HL-60/S4 treated with retinoic acid at 250 ng/mL for 4 days and 3 days (cell line): Measurements from ENCODE around the gene MALAT1.

Experiments used
- in situ Hi-C: fragments of 300-500 bp; cut with MboI; formaldehyde crosslinking; loops from 2 replicates; pipeline ENCODE4 v1.7.0; 2022; ENCODE audit warnings: low sequenced_read_pairs

The MALAT1 gene

DNA sequence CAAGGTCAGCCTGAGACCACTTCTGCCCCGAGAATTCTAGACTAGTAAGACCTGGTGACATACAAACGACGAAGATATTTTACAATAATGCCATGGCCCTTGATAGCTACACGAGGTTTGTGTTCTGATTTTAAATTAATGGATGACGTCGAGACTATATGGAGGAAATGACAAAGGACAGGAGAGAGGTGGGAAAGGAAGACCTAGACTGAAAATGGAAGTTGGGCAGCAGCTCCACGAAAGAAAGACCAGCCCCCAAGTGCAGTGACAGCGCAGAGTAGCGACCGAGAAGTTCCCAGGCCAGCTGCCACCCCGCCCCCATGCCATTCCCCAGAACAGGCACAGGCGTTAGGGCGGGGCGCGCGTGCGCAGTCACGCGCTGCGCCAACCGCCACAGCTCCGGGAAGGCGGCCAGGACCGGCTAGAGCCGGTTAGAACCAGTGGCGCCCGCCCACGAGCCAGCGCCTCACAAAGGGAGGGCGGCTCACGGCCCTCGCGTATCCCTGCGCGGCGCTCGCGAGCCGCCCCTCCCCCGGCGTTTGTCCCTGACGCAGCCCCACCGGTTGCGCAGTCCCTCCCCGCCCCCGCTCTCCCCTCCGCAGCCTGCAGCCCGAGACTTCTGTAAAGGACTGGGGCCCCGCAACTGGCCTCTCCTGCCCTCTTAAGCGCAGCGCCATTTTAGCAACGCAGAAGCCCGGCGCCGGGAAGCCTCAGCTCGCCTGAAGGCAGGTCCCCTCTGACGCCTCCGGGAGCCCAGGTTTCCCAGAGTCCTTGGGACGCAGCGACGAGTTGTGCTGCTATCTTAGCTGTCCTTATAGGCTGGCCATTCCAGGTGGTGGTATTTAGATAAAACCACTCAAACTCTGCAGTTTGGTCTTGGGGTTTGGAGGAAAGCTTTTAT is 1.5 kb upstream of the MALAT1 start:
- in situ Hi-C loops, result no loop called here

DNA sequence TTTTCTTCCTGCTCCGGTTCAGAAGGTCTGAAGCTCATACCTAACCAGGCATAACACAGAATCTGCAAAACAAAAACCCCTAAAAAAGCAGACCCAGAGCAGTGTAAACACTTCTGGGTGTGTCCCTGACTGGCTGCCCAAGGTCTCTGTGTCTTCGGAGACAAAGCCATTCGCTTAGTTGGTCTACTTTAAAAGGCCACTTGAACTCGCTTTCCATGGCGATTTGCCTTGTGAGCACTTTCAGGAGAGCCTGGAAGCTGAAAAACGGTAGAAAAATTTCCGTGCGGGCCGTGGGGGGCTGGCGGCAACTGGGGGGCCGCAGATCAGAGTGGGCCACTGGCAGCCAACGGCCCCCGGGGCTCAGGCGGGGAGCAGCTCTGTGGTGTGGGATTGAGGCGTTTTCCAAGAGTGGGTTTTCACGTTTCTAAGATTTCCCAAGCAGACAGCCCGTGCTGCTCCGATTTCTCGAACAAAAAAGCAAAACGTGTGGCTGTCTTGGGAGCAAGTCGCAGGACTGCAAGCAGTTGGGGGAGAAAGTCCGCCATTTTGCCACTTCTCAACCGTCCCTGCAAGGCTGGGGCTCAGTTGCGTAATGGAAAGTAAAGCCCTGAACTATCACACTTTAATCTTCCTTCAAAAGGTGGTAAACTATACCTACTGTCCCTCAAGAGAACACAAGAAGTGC is 661 bp upstream of the MALAT1 start:
- in situ Hi-C loops, result no loop called here

DNA sequence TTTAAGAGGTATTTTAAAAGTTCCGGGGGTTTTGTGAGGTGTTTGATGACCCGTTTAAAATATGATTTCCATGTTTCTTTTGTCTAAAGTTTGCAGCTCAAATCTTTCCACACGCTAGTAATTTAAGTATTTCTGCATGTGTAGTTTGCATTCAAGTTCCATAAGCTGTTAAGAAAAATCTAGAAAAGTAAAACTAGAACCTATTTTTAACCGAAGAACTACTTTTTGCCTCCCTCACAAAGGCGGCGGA is 193 bp upstream of the MALAT1 start:
- in situ Hi-C loops, result no loop called here

DNA sequence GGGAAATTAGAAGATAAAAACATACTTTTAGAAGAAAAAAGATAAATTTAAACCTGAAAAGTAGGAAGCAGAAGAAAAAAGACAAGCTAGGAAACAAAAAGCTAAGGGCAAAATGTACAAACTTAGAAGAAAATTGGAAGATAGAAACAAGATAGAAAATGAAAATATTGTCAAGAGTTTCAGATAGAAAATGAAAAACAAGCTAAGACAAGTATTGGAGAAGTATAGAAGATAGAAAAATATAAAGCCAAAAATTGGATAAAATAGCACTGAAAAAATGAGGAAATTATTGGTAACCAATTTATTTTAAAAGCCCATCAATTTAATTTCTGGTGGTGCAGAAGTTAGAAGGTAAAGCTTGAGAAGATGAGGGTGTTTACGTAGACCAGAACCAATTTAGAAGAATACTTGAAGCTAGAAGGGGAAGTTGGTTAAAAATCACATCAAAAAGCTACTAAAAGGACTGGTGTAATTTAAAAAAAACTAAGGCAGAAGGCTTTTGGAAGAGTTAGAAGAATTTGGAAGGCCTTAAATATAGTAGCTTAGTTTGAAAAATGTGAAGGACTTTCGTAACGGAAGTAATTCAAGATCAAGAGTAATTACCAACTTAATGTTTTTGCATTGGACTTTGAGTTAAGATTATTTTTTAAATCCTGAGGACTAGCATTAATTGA is 1.0 kb downstream of the MALAT1 start:
- in situ Hi-C loops, result loop anchor here (10.0 kb wide), 1 partner anchor 125 kb away; no protein-coding TSS in a partner anchor

DNA sequence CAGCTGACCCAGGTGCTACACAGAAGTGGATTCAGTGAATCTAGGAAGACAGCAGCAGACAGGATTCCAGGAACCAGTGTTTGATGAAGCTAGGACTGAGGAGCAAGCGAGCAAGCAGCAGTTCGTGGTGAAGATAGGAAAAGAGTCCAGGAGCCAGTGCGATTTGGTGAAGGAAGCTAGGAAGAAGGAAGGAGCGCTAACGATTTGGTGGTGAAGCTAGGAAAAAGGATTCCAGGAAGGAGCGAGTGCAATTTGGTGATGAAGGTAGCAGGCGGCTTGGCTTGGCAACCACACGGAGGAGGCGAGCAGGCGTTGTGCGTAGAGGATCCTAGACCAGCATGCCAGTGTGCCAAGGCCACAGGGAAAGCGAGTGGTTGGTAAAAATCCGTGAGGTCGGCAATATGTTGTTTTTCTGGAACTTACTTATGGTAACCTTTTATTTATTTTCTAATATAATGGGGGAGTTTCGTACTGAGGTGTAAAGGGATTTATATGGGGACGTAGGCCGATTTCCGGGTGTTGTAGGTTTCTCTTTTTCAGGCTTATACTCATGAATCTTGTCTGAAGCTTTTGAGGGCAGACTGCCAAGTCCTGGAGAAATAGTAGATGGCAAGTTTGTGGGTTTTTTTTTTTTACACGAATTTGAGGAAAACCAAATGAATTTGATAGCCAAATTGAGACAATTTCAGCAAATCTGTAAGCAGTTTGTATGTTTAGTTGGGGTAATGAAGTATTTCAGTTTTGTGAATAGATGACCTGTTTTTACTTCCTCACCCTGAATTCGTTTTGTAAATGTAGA is 1.7 kb downstream of the MALAT1 start:
- in situ Hi-C loops, result loop anchor here (10.0 kb wide), 1 partner anchor 126 kb away; no protein-coding TSS in a partner anchor

DNA sequence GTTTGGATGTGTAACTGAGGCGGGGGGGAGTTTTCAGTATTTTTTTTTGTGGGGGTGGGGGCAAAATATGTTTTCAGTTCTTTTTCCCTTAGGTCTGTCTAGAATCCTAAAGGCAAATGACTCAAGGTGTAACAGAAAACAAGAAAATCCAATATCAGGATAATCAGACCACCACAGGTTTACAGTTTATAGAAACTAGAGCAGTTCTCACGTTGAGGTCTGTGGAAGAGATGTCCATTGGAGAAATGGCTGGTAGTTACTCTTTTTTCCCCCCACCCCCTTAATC is 2.3 kb downstream of the MALAT1 start:
- in situ Hi-C loops, result loop anchor here (10.0 kb wide), 1 partner anchor 126 kb away; no protein-coding TSS in a partner anchor

DNA sequence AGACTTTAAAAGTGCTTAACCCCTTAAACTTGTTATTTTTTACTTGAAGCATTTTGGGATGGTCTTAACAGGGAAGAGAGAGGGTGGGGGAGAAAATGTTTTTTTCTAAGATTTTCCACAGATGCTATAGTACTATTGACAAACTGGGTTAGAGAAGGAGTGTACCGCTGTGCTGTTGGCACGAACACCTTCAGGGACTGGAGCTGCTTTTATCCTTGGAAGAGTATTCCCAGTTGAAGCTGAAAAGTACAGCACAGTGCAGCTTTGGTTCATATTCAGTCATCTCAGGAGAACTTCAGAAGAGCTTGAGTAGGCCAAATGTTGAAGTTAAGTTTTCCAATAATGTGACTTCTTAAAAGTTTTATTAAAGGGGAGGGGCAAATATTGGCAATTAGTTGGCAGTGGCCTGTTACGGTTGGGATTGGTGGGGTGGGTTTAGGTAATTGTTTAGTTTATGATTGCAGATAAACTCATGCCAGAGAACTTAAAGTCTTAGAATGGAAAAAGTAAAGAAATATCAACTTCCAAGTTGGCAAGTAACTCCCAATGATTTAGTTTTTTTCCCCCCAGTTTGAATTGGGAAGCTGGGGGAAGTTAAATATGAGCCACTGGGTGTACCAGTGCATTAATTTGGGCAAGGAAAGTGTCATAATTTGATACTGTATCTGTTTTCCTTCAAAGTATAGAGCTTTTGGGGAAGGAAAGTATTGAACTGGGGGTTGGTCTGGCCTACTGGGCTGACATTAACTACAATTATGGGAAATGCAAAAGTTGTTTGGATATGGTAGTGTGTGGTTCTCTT is 2.8 kb downstream of the MALAT1 start:
- in situ Hi-C loops, result loop anchor here (10.0 kb wide), 1 partner anchor 127 kb away; no protein-coding TSS in a partner anchor

DNA sequence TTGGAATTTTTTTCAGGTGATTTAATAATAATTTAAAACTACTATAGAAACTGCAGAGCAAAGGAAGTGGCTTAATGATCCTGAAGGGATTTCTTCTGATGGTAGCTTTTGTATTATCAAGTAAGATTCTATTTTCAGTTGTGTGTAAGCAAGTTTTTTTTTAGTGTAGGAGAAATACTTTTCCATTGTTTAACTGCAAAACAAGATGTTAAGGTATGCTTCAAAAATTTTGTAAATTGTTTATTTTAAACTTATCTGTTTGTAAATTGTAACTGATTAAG is 3.4 kb downstream of the MALAT1 start:
- in situ Hi-C loops, result loop anchor here (10.0 kb wide), 1 partner anchor 127 kb away; no protein-coding TSS in a partner anchor

DNA sequence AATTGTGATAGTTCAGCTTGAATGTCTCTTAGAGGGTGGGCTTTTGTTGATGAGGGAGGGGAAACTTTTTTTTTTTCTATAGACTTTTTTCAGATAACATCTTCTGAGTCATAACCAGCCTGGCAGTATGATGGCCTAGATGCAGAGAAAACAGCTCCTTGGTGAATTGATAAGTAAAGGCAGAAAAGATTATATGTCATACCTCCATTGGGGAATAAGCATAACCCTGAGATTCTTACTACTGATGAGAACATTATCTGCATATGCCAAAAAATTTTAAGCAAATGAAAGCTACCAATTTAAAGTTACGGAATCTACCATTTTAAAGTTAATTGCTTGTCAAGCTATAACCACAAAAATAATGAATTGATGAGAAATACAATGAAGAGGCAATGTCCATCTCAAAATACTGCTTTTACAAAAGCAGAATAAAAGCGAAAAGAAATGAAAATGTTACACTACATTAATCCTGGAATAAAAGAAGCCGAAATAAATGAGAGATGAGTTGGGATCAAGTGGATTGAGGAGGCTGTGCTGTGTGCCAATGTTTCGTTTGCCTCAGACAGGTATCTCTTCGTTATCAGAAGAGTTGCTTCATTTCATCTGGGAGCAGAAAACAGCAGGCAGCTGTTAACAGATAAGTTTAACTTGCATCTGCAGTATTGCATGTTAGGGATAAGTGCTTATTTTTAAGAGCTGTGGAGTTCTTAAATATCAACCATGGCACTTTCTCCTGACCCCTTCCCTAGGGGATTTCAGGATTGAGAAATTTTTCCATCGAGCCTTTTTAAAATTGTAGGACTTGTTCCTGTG is 3.9 kb downstream of the MALAT1 start:
- in situ Hi-C loops, result loop anchor here (10.0 kb wide), 1 partner anchor 128 kb away; no protein-coding TSS in a partner anchor

DNA sequence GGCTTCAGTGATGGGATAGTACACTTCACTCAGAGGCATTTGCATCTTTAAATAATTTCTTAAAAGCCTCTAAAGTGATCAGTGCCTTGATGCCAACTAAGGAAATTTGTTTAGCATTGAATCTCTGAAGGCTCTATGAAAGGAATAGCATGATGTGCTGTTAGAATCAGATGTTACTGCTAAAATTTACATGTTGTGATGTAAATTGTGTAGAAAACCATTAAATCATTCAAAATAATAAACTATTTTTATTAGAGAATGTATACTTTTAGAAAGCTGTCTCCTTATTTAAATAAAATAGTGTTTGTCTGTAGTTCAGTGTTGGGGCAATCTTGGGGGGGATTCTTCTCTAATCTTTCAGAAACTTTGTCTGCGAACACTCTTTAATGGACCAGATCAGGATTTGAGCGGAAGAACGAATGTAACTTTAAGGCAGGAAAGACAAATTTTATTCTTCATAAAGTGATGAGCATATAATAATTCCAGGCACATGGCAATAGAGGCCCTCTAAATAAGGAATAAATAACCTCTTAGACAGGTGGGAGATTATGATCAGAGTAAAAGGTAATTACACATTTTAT is 4.6 kb downstream of the MALAT1 start:
- in situ Hi-C loops, result loop anchor here (10.0 kb wide), 1 partner anchor 129 kb away; no protein-coding TSS in a partner anchor

DNA sequence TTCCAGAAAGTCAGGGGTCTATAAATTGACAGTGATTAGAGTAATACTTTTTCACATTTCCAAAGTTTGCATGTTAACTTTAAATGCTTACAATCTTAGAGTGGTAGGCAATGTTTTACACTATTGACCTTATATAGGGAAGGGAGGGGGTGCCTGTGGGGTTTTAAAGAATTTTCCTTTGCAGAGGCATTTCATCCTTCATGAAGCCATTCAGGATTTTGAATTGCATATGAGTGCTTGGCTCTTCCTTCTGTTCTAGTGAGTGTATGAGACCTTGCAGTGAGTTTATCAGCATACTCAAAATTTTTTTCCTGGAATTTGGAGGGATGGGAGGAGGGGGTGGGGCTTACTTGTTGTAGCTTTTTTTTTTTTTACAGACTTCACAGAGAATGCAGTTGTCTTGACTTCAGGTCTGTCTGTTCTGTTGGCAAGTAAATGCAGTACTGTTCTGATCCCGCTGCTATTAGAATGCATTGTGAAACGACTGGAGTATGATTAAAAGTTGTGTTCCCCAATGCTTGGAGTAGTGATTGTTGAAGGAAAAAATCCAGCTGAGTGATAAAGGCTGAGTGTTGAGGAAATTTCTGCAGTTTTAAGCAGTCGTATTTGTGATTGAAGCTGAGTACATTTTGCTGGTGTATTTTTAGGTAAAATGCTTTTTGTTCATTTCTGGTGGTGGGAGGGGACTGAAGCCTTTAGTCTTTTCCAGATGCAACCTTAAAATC is 5.3 kb downstream of the MALAT1 start:
- in situ Hi-C loops, result loop anchor here (10.0 kb wide), 1 partner anchor 129 kb away; no protein-coding TSS in a partner anchor

DNA sequence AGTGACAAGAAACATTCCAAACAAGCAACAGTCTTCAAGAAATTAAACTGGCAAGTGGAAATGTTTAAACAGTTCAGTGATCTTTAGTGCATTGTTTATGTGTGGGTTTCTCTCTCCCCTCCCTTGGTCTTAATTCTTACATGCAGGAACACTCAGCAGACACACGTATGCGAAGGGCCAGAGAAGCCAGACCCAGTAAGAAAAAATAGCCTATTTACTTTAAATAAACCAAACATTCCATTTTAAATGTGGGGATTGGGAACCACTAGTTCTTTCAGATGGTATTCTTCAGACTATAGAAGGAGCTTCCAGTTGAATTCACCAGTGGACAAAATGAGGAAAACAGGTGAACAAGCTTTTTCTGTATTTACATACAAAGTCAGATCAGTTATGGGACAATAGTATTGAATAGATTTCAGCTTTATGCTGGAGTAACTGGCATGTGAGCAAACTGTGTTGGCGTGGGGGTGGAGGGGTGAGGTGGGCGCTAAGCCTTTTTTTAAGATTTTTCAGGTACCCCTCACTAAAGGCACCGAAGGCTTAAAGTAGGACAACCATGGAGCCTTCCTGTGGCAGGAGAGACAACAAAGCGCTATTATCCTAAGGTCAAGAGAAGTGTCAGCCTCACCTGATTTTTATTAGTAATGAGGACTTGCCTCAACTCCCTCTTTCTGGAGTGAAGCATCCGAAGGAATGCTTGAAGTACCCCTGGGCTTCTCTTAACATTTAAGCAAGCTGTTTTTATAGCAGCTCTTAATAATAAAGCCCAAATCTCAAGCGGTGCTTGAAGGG is 6.0 kb downstream of the MALAT1 start:
- in situ Hi-C loops, result loop anchor here (5.0 to 10.0 kb wide), 2 partner anchors 88 to 130 kb away; no protein-coding TSS in a partner anchor

DNA sequence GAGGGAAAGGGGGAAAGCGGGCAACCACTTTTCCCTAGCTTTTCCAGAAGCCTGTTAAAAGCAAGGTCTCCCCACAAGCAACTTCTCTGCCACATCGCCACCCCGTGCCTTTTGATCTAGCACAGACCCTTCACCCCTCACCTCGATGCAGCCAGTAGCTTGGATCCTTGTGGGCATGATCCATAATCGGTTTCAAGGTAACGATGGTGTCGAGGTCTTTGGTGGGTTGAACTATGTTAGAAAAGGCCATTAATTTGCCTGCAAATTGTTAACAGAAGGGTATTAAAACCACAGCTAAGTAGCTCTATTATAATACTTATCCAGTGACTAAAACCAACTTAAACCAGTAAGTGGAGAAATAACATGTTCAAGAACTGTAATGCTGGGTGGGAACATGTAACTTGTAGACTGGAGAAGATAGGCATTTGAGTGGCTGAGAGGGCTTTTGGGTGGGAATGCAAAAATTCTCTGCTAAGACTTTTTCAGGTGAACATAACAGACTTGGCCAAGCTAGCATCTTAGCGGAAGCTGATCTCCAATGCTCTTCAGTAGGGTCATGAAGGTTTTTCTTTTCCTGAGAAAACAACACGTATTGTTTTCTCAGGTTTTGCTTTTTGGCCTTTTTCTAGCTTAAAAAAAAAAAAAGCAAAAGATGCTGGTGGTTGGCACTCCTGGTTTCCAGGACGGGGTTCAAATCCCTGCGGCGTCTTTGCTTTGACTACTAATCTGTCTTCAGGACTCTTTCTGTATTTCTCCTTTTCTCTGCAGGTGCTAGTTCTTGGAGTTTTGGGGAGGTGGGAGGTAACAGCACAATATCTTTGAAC is 6.8 kb downstream of the MALAT1 start:
- in situ Hi-C loops, result loop anchor here (5.0 to 10.0 kb wide), 2 partner anchors 88 to 131 kb away; no protein-coding TSS in a partner anchor

DNA sequence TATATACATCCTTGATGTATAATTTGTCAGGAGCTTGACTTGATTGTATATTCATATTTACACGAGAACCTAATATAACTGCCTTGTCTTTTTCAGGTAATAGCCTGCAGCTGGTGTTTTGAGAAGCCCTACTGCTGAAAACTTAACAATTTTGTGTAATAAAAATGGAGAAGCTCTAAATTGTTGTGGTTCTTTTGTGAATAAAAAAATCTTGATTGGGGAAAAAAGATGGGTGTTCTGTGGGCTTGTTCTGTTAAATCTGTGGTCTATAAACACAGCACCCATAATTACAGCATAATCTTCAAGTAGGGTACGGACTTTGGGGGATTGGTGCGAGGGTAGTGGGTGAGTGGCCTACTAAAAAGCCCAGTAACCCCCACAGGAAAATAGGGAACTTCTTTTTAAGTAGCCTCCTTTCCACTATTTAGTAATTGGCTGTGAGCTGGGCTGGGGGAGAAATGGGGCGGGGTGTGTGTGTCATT is 7.5 kb downstream of the MALAT1 start:
- in situ Hi-C loops, result loop anchor here (5.0 to 10.0 kb wide), 2 partner anchors 89 to 132 kb away; no protein-coding TSS in a partner anchor

DNA sequence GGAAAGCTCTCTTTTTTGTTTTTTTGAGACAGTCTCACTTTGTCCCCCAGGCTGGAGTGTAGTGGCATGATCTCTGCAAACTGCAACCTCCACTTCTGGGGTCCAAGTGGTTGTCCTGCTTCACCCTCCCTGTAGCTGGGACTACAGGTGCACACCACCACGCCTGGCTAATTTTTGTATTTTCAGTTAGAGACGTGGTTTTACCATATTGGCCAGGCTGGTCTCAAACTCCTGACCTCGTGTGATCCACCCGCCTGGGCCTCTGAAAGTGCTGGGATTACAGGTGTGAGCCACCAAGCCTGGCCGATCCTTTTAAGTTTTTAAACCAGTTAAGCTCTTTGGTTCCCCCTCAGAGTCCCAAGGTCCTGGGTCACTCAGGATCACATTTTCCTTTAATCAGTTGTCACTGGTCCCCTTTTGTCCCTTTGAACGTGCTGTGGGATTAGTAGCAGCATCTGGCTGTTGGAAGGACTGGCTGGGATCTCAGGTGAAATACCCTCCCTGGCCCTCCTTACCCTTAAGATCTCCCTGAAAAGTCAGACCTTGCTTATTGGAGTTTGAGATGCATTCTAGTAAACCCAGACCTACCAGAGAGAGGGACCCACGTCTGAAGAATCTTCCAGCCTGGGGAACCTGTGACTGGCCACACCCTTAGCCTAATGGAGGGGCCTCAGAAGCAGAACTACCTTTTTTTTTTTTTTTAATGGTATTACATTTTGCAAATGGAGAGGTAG is 8.1 kb downstream of the MALAT1 start:
- in situ Hi-C loops, result loop anchor here (5.0 to 10.0 kb wide), 2 partner anchors 90 to 132 kb away; no protein-coding TSS in a partner anchor
